ENCODE measurements around the gene SETSIP.

DNA sequence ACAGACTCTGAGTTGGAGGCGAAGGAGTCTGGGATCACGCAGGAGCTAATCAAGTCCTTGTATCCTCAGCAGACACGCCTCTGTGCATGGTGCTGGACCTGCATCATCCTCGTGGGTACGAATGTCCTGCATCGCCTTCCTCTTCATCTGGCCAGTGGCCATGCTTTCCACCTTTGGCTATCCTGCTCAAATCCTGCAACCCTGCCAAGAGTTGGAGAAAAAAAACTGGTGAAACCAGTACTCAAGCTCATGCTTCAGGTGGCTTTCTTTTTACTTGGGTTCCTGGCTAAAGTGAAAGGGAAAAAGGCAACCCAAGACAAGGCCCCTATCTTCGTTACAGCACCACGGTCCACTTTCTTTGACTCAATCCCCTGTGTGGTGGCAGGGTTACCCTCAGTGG, 8.9 kb downstream of the SETSIP start:
- TF ChIP-seq, protein P1, sequence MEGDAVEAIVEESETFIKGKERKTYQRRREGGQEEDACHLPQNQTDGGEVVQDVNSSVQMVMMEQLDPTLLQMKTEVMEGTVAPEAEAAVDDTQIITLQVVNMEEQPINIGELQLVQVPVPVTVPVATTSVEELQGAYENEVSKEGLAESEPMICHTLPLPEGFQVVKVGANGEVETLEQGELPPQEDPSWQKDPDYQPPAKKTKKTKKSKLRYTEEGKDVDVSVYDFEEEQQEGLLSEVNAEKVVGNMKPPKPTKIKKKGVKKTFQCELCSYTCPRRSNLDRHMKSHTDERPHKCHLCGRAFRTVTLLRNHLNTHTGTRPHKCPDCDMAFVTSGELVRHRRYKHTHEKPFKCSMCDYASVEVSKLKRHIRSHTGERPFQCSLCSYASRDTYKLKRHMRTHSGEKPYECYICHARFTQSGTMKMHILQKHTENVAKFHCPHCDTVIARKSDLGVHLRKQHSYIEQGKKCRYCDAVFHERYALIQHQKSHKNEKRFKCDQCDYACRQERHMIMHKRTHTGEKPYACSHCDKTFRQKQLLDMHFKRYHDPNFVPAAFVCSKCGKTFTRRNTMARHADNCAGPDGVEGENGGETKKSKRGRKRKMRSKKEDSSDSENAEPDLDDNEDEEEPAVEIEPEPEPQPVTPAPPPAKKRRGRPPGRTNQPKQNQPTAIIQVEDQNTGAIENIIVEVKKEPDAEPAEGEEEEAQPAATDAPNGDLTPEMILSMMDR (IDR thresholded peaks at IDR 0.05) = no peak
- TF ChIP-seq POLR2A (IDR thresholded peaks at IDR 0.05) = no peak
- no peak for TF ChIP-seq EP300 (IDR thresholded peaks at IDR 0.05)

Measured in tibial nerve (tissue), 4 donors.